ENCODE measurements around the gene ZNF511.

The ZNF511 gene

GRCh38 chr10:133308421-133309099, at the start of gene ZNF511, which contains the start of gene TUBGCP2:
TSS of gene ZNF511 (plus strand) at chr10:133308914. CDS start at chr10:133308944, 30 bp downstream.
TSS of gene TUBGCP2 (minus strand) at chr10:133308872. CDS start at chr10:133302941, 5,931 bp downstream.
- in situ Hi-C loops (cut with HindIII; ENCODE audit: low sequenced_read_pairs) = no loop called here

DNA sequence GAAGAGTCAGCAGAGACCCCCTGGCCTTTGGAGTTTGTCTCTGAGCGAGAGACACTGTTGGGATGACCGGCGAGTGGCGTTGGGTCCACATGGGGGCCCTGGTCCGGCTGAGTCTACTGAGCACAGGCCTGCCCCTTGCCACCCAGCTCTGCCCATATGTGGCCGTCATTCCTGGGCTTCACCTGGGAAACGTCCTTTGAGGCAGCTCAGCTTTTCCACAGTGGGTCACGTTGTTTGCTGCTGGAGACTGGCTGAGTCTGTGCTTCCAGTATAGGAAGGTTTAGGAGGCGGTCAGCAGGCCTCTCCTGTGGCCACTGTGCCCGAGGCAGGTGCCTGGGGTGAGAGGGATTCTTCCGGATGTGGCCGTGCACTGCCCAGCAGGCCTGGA, 49.1 kb upstream of the ZNF511 start:
- in situ Hi-C loops (cut with HindIII; ENCODE audit: low sequenced_read_pairs) = loop anchor here (25.0 kb wide), 1 partner anchor 97 kb away; the partner anchor contains the start of gene KNDC1

- in situ Hi-C loops (cut with HindIII; ENCODE audit: low sequenced_read_pairs) = loop anchor here (25.0 kb wide), 1 partner anchor 99 kb away; the partner anchor contains the start of gene KNDC1
Observed at GRCh38 chr10:133260895-133261725, 47.6 kb upstream of the ZNF511 start.

DNA sequence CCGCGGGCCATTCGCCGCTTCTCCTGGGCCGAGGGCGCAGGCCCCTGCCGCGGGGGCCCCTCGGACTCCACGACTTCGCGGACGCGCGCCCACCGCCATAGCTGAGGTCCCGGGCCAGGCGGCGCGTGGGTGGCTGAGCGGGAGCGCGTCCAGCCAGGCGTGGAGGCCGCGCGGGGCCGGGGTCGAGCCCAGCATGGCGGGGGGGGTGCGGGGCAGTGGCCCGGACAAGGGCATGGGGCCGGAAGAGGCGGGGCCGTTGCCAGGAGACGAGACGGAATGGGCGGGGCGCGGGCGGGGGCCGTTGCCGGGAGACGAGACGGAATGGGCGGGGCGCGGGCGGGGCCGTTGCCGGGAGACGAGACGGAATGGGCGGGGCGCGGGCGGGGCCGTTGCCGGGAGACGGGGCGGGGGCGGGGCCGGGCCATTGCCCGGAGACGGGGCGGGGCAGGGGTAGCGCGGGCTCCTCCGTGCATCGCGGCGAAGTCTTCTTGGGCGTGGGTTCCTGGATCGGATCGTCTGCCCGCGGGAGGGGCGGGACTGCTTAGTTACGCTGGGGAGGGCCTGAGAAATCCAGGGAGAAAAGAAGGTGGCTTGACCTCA, 46.9 kb upstream of the ZNF511 start:
- in situ Hi-C loops (cut with HindIII; ENCODE audit: low sequenced_read_pairs) = loop anchor here (25.0 kb wide), 1 partner anchor 100 kb away; the partner anchor contains the start of gene KNDC1

GRCh38 chr10:133262696-133263095, 46.0 kb upstream of the ZNF511 start:
- in situ Hi-C loops (cut with HindIII; ENCODE audit: low sequenced_read_pairs) = loop anchor here (25.0 kb wide), 1 partner anchor 100 kb away; the partner anchor contains the start of gene KNDC1

- in situ Hi-C loops (cut with HindIII; ENCODE audit: low sequenced_read_pairs) = loop anchor here (25.0 kb wide), 1 partner anchor 101 kb away; the partner anchor contains the start of gene KNDC1
Observed at GRCh38 chr10:133263674-133264073, 45.0 kb upstream of the ZNF511 start.

- in situ Hi-C loops (cut with HindIII; ENCODE audit: low sequenced_read_pairs) = loop anchor here (25.0 kb wide), 1 partner anchor 102 kb away; the partner anchor contains the start of gene KNDC1
Observed at GRCh38 chr10:133264461-133264860, 44.3 kb upstream of the ZNF511 start.

GRCh38 chr10:133265052-133265451, 43.7 kb upstream of the ZNF511 start:
- in situ Hi-C loops (cut with HindIII; ENCODE audit: low sequenced_read_pairs) = loop anchor here (25.0 kb wide), 1 partner anchor 103 kb away; the partner anchor contains the start of gene KNDC1

DNA sequence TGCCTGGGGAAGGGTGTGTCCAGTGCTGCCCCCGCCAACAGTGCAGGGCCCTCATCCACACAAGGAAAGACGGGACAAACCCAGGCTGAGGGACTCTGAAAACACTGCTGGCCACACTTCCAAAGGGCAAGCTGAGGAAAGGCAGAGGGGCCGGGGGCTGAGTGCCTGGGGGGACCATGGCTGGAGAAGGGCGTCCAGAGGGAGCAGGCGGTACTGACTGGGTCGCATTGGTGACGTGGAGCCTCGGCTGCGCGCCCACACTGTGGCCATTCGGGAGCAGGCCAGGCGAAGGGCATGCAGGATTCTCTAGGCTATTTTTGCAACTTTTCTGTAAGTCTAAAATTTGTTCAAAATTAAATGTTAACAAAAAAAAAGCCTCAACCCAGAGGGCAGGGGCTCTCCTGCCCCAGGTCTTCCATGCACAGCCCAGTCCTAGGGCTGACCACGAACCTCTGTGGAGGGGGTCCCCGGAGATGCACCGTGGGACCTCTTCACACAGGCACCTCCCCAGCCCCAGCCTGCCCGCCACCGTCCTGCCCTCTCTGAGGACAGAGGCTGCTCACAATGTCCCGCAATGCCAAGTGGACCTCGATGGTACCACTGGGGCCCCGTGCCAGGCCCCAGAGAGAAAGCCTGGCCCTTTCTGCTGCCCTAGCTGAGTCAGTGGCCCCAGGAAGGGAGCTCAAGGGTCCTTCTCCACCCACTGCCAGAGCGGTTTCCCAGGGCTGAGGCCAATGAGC, 42.5 kb upstream of the ZNF511 start:
- in situ Hi-C loops (cut with HindIII; ENCODE audit: low sequenced_read_pairs) = loop anchor here (25.0 kb wide), 1 partner anchor 104 kb away; the partner anchor contains the start of gene KNDC1

DNA sequence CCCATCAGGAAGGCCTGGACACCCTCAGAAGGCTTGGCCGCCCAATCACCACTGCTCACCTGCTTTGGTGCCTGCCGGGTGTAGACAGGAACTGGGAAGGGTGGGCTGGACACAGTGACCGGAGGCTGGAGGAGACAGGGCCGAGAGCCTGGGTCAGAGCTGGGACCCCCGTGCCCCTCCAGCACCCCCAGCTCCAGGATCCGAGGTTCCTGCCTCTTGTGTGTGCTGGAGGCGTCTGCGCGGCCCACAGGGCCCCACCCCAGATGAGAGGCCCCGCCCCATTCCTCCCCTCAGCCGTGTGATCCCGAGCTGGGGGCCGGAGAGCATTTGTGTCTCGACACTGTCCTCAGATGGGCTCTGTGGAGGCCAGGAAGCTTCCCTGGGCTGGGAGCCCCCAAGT, 41.4 kb upstream of the ZNF511 start:
- in situ Hi-C loops (cut with HindIII; ENCODE audit: low sequenced_read_pairs) = loop anchor here (25.0 kb wide), 1 partner anchor 105 kb away; the partner anchor contains the start of gene KNDC1

- in situ Hi-C loops (cut with HindIII; ENCODE audit: low sequenced_read_pairs) = loop anchor here (25.0 kb wide), 1 partner anchor 106 kb away; the partner anchor contains the start of gene KNDC1
Observed at GRCh38 chr10:133267829-133268228, 40.9 kb upstream of the ZNF511 start.

GRCh38 chr10:133268532-133268931, 40.2 kb upstream of the ZNF511 start:
- in situ Hi-C loops (cut with HindIII; ENCODE audit: low sequenced_read_pairs) = loop anchor here (25.0 kb wide), 1 partner anchor 106 kb away; the partner anchor contains the start of gene KNDC1

GRCh38 chr10:133269367-133269766, 39.3 kb upstream of the ZNF511 start:
- in situ Hi-C loops (cut with HindIII; ENCODE audit: low sequenced_read_pairs) = loop anchor here (25.0 kb wide), 1 partner anchor 107 kb away; the partner anchor contains the start of gene KNDC1

GRCh38 chr10:133270204-133270603, 38.5 kb upstream of the ZNF511 start:
- in situ Hi-C loops (cut with HindIII; ENCODE audit: low sequenced_read_pairs) = loop anchor here (25.0 kb wide), 1 partner anchor 108 kb away; the partner anchor contains the start of gene KNDC1

DNA sequence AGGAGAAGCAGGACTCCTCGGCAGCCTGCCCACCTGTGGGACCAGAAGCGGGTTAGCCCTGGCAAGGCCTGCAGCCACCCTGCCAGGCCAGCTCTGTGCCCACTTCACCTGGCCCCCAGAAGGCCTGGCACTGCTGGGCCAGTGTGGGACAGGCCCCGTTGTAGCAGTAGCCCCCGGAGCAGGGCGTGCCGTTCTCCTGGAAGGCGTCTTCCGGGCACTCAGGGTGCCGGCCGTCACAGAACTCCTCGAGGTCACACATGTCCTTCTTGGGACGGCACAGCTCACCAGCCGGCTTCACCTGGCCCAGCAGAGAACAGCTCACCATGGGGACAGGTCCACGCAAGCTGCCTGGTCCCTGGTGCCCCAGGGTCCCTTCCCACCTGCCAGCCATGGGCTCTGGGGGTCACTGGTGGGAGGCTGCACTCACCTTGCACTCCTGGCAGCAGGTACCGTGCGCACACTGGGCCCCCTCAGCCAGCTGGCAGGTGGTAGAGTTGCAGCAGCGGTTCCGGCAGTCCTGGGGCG, 37.9 kb upstream of the ZNF511 start:
- in situ Hi-C loops (cut with HindIII; ENCODE audit: low sequenced_read_pairs) = loop anchor here (25.0 kb wide), 1 partner anchor 109 kb away; the partner anchor contains the start of gene KNDC1

GRCh38 chr10:133271521-133272300, 37.0 kb upstream of the ZNF511 start:
- in situ Hi-C loops (cut with HindIII; ENCODE audit: low sequenced_read_pairs) = loop anchor here (25.0 kb wide), 1 partner anchor 109 kb away; the partner anchor contains the start of gene KNDC1

DNA sequence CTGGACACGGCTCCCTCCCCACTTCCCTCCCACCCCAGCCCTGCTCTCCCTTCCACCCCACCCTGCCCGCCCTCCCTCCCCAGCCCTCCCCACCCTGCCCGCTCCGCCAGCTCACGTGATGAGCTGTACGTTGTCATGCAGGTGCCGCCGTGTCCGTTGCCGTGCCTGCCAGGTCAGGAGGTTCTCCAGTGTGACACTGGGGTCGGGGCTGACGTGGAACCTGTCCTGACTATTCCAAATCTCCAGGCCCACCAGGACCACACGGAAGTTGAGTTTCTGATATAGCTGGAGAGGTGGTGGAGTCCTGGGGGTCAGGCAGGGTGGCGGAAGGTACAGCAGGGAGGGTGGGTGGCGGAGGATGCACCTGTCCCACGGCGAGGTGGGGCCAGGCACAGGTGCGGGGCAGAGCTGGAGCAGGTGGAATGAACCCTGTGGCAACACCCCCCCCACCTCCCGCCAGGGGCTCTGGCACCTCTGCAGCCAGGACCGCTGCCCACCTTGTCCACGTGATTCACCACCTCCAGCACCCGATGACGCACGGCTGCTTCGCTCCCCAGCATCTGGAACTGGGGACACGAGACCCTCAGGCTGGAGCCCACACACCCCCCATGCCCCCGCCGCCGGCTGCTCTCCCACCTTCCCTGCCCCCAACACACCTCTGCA, 36.3 kb upstream of the ZNF511 start:
- in situ Hi-C loops (cut with HindIII; ENCODE audit: low sequenced_read_pairs) = loop anchor here (25.0 kb wide), 1 partner anchor 110 kb away; the partner anchor contains the start of gene KNDC1

DNA sequence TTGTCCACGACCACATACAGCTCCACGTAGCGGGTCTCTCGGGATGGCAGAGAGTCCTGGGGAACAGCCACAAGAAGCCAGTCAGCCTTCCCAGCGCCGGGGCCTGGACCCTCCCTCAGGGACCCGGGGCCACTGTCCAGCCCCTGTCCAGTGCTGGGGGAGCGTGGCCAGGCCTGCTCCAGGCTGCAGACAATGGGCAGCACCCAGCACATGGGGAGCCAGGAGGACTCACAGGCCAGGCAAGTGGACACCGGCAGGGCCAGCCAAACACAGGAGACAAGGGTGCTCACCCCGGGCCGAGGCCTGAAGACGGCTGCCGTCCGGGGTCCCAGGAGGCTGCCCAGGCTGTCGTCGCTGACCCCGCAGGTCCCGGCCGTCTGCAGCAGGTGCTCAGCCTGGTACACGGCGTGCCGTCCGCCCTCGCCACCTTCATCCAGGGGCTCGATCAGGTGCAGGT, 35.7 kb upstream of the ZNF511 start:
- in situ Hi-C loops (cut with HindIII; ENCODE audit: low sequenced_read_pairs) = loop anchor here (25.0 kb wide), 1 partner anchor 111 kb away; the partner anchor contains the start of gene KNDC1
